Fibroblast of skin of abdomen (primary cell): ENCODE results near the gene SLC31A1.
"Not testable (repeated sequence)": the region's sequence is repeated elsewhere in the genome, so short reads cannot be mapped to it uniquely, and the experiment has no call there.

Experiments used
- DNase-seq: peaks from one replicate; pipeline ENCODE4 v3.0.0-alpha.2; 2013

Gene SLC31A1

GRCh38 chr9:113221800-113222481 is 597 bp downstream of the SLC31A1 start:
- DNase-seq = no peak

GRCh38 chr9:113222482-113222841 is 1.1 kb downstream of the SLC31A1 start:
- DNase-seq = peak; percentile 13

- peak; percentile 45 for DNase-seq
These were observed 2.6 kb downstream of the SLC31A1 start for GRCh38 chr9:113223963-113224362.

- DNase-seq = no peak
These were observed 6.1 kb downstream of the SLC31A1 start for GRCh38 chr9:113227436-113227835.

GRCh38 chr9:113228130-113228665 is 6.9 kb downstream of the SLC31A1 start:
- DNase-seq = no peak

GRCh38 chr9:113231701-113232100 is 10.4 kb downstream of the SLC31A1 start:
- no peak for DNase-seq

- DNase-seq = peak; percentile 15
These were observed 14.4 kb downstream of the SLC31A1 start for GRCh38 chr9:113235701-113236255.

GRCh38 chr9:113237026-113237425 is 15.7 kb downstream of the SLC31A1 start:
- no peak for DNase-seq

GRCh38 chr9:113238202-113238858 is 17.0 kb downstream of the SLC31A1 start:
- DNase-seq = no peak

GRCh38 chr9:113238859-113239232 is 17.5 kb downstream of the SLC31A1 start:
- no peak for DNase-seq

- no peak for DNase-seq
These were observed 19.8 kb downstream of the SLC31A1 start for GRCh38 chr9:113241161-113241560.

- no peak for DNase-seq
These were observed 23.2 kb downstream of the SLC31A1 start for GRCh38 chr9:113244556-113244955.

- DNase-seq = no peak
These were observed 24.6 kb downstream of the SLC31A1 start for GRCh38 chr9:113245894-113246293.

- DNase-seq = no peak
These were observed 25.6 kb downstream of the SLC31A1 start for GRCh38 chr9:113246928-113247327.

- no peak for DNase-seq
These were observed 26.3 kb downstream of the SLC31A1 start for GRCh38 chr9:113247640-113248039.

GRCh38 chr9:113249661-113250060 is 28.3 kb downstream of the SLC31A1 start:
- not testable (repeated sequence) for DNase-seq

- DNase-seq = no peak
These were observed 29.5 kb downstream of the SLC31A1 start for GRCh38 chr9:113250807-113251206.

GRCh38 chr9:113254991-113255390 is 33.6 kb downstream of the SLC31A1 start:
- no peak for DNase-seq

- DNase-seq = no peak
These were observed 34.1 kb downstream of the SLC31A1 start for GRCh38 chr9:113255438-113255837.

- DNase-seq = no peak
These were observed 36.5 kb downstream of the SLC31A1 start for GRCh38 chr9:113257863-113258262.

- no peak for DNase-seq
These were observed 36.9 kb downstream of the SLC31A1 start for GRCh38 chr9:113258282-113258681.

GRCh38 chr9:113261917-113262671 is 40.8 kb downstream of the SLC31A1 start:
- no peak for DNase-seq

GRCh38 chr9:113266174-113266573 is 44.8 kb downstream of the SLC31A1 start:
- DNase-seq = no peak
